A549 (cell line): ENCODE measurements around the gene AKAP8L. TPM values are rescaled to one million over a fixed set of nuclear protein-coding genes. Genes with fewer than 3 reads are reported as not detected.

ENCODE experiments used
- ATAC-seq, 2 experiments: fragments of 200-7000 bp in 1 of 2; fragments of >200 bp in 1 of 2; cut with Nextera tagmentation in 1 of 2; cut with Tn5 transposase in 1 of 2; 3 replicates each; pipeline versions ENCODE4 v1.8.0 to v1.9.1; 2018 to 2020; ENCODE audit warnings: mild to moderate bottlenecking in 1 of 2, moderate library complexity in 1 of 2
- CTCF ChIA-PET: fragments of 300-600 bp; sonication (Branson Sonifier 250); formaldehyde crosslinking; extraction: SDS; loops from one replicate; lab custom pipeline; 2021; ENCODE audit warnings: antibody characterized with exemption, inconsistent platforms; lab: Yijun Ruan, JAX
- POLR2A ChIA-PET: fragments of 350-600 bp; formaldehyde crosslinking; extraction: SDS; loops from one replicate; lab custom pipeline; 2021; ENCODE audit warnings: antibody characterized with exemption, inconsistent platforms; lab: Yijun Ruan, JAX
- DNase-seq, 2 experiments: peaks; one replicate each; pipeline versions ENCODE4 v3.0.0 to v3.0.0-alpha.2; 2011 to 2016; ENCODE audit warnings: low read depth in 1 of 2, low spot score in 1 of 2
- FAIRE-seq: peaks from 2 replicates; lab custom pipeline; 2011; peaks lifted over from hg19 to GRCh38; lab: Jason Lieb, UNC
- H3K27ac ChIP-seq, 2 experiments: fragments of >200 bp; sonication (Bioruptor Twin); formaldehyde crosslinking; 3 replicates each; pipeline ENCODE4 v1.5.1; 2016 to 2017
- H3K4me1 ChIP-seq: fragments of >200 bp; sonication (Bioruptor Twin); formaldehyde crosslinking; 3 replicates; pipeline ENCODE4 v1.6.1; 2016
- H3K4me2 ChIP-seq: fragments of >200 bp; sonication (Bioruptor Twin); formaldehyde crosslinking; 3 replicates; pipeline ENCODE4 v1.6.1; 2016
- H3K4me3 ChIP-seq: fragments of >200 bp; sonication (Bioruptor Twin); formaldehyde crosslinking; 3 replicates; pipeline ENCODE4 v1.5.1; 2016
- H3K9me3 ChIP-seq: fragments of >200 bp; sonication (Bioruptor Twin); formaldehyde crosslinking; 3 replicates; pipeline ENCODE4 v1.6.1; 2016
- ATOH8 ChIP-seq: fragments of 250-450 bp; sonication (Bioruptor Pico); IDR thresholded peaks from 2 replicates; pipeline ENCODE4 v1.5.0; 2020; ENCODE audit warnings: low read depth, mild to moderate bottlenecking, moderate library complexity
- BHLHE40 ChIP-seq: IDR thresholded peaks from 2 replicates; pipeline ENCODE4 v1.6.1; 2012; ENCODE audit warnings: low read depth, low read length, inconsistent platforms
- CBX2 ChIP-seq: fragments of 200-600 bp; sonication (generic); IDR thresholded peaks from 2 replicates; pipeline ENCODE4 v1.6.1; 2016; ENCODE audit warnings: low read depth, mild to moderate bottlenecking, borderline replicate concordance
- CBX8 ChIP-seq: fragments of 200-600 bp; sonication (generic); IDR thresholded peaks from 2 replicates; pipeline ENCODE4 v1.6.1; 2016
- EHMT2 ChIP-seq: fragments of 200-600 bp; sonication (generic); IDR thresholded peaks from 2 replicates; pipeline ENCODE4 v1.6.1; 2016; ENCODE audit warnings: antibody characterized with exemption, low read depth, mild to moderate bottlenecking, moderate library complexity
- HMGXB4 ChIP-seq: fragments of 250-450 bp; sonication (Bioruptor Pico); IDR thresholded peaks from 2 replicates; pipeline ENCODE4 v1.5.0; 2021; ENCODE audit warnings: mild to moderate bottlenecking, moderate library complexity, borderline replicate concordance
- HOXB5 ChIP-seq: fragments of 250-450 bp; sonication (Bioruptor Pico); IDR thresholded peaks from 2 replicates; pipeline ENCODE4 v1.5.0; 2020; ENCODE audit warnings: mild to moderate bottlenecking, moderate library complexity
- JUN ChIP-seq, 2 experiments: fragments of >200 bp; sonication (Bioruptor Twin); formaldehyde crosslinking; IDR thresholded peaks; 2 replicates in 1 of 2; 3 replicates in 1 of 2; pipeline ENCODE4 v1.6.1; 2016 to 2017
- KDM1A ChIP-seq: fragments of 200-600 bp; sonication (generic); IDR thresholded peaks from 2 replicates; pipeline ENCODE4 v1.6.1; 2016; ENCODE audit warnings: low read depth, mild to moderate bottlenecking
- MYC ChIP-seq: IDR thresholded peaks from 2 replicates; pipeline ENCODE4 v1.6.1; 2012; ENCODE audit warnings: mild to moderate bottlenecking, inconsistent platforms, low read length, improper control_type of control experiment, borderline replicate concordance
- NFE2L2 ChIP-seq: fragments of 150-350 bp; conservative IDR thresholded peaks from 2 replicates; pipeline ENCODE4 v1.6.1; 2014; ENCODE audit warnings: low read length
- PHF8 ChIP-seq: fragments of 200-600 bp; sonication (generic); IDR thresholded peaks from 2 replicates; pipeline ENCODE4 v1.6.1; 2016; ENCODE audit warnings: low read depth, mild to moderate bottlenecking, antibody characterized with exemption, moderate library complexity, borderline replicate concordance
- POLR2AphosphoS2 ChIP-seq: conservative IDR thresholded peaks from 2 replicates; pipeline ENCODE4 v1.6.1; 2012; ENCODE audit warnings: low read length, improper control_type of control experiment, inconsistent platforms
- RARB ChIP-seq: fragments of 250-450 bp; sonication (Bioruptor Pico); IDR thresholded peaks from 2 replicates; pipeline ENCODE4 v1.8.0; 2021; ENCODE audit warnings: mild to moderate bottlenecking, moderate library complexity
- REST ChIP-seq: fragments of 200-600 bp; sonication (generic); IDR thresholded peaks from 2 replicates; pipeline ENCODE4 v1.6.1; 2016; ENCODE audit warnings: antibody characterized with exemption, mild to moderate bottlenecking, moderate library complexity
- RFX5 ChIP-seq: fragments of 450-650 bp; IDR thresholded peaks from 2 replicates; pipeline ENCODE4 v1.7.1; 2014; ENCODE audit warnings: antibody characterized with exemption, mild to moderate bottlenecking, moderate library complexity
- SMC3 ChIP-seq: fragments of >200 bp; sonication (Bioruptor Twin); formaldehyde crosslinking; IDR thresholded peaks from 3 replicates; pipeline ENCODE4 v1.6.1; 2018; ENCODE audit warnings: inconsistent platforms
- USF2 ChIP-seq: fragments of 450-650 bp; IDR thresholded peaks from 2 replicates; pipeline ENCODE4 v1.6.1; 2014; ENCODE audit warnings: antibody characterized with exemption
- ZC3H11A ChIP-seq: fragments of 450-650 bp; IDR thresholded peaks from 2 replicates; pipeline ENCODE4 v1.6.1; 2014; ENCODE audit warnings: antibody characterized with exemption, mild to moderate bottlenecking
- ZNF302 ChIP-seq: fragments of 250-450 bp; sonication (Bioruptor Pico); IDR thresholded peaks from 2 replicates; pipeline ENCODE4 v1.9.0; 2021; ENCODE audit warnings: inconsistent platforms, mild to moderate bottlenecking, moderate library complexity
- ZSCAN20 ChIP-seq: fragments of 250-450 bp; sonication (Bioruptor Pico); IDR thresholded peaks from 2 replicates; pipeline ENCODE4 v1.8.0; 2022; ENCODE audit warnings: mild to moderate bottlenecking, moderate library complexity
- WGBS: methylation state at CpG from one replicate; pipeline ENCODE4 v1.1.6; 2017; ENCODE audit errors: missing lambda C conversion rate; 5-methylcytosine and 5-hydroxymethylcytosine counted together
- polyA plus RNA-seq, 4 experiments: library from polyadenylated mRNA; depleted of rRNA in 3 of 4; stranded (reverse); fragments of >200 nt; fragmentation: RNase III in 1 of 4; extraction: RNeasy Plus Mini Kit Qiagen cat#74134 plus additional on column Dnase treatment in 1 of 4; gene quantifications; 2 replicates in 3 of 4; 3 replicates in 1 of 4; pipeline ENCODE4 v1.2.3, GENCODE V29; 2011 to 2017

The AKAP8L gene
- polyA plus RNA-seq, 2 of the 4 experiments (the other 2 are of a cell fraction) = 28.4 to 42.9 TPM

GRCh38 chr19:15444505-15445226 is 25.9 kb upstream of the AKAP8L start (continued):
- TF ChIP-seq HMGXB4 (CRISPR knock-in tag) = no peak
- no peak for TF ChIP-seq PHF8
- TF ChIP-seq ZNF302 (CRISPR knock-in tag) = no peak
- no peak for TF ChIP-seq JUN (IDR thresholded peaks at IDR 0.05)
- TF ChIP-seq RARB (CRISPR knock-in tag) = no peak
- no peak for TF ChIP-seq USF2

GRCh38 chr19:15443838-15444237 is 25.1 kb upstream of the AKAP8L start:
- no peak for TF ChIP-seq NFE2L2
- TF ChIP-seq SMC3 = no peak
- TF ChIP-seq ATOH8 (CRISPR knock-in tag) = no peak
- TF ChIP-seq CBX8 = no peak
- no peak for TF ChIP-seq USF2
- no peak for TF ChIP-seq BHLHE40
- no peak for TF ChIP-seq MYC
- TF ChIP-seq ZNF302 (CRISPR knock-in tag) = no peak
- no peak for TF ChIP-seq CBX2
- TF ChIP-seq PHF8 = no peak
- TF ChIP-seq HOXB5 = no peak
- no peak for TF ChIP-seq POLR2AphosphoS2
- TF ChIP-seq RFX5 = no peak
- no peak for TF ChIP-seq EHMT2
- no peak for TF ChIP-seq KDM1A
- no peak for TF ChIP-seq REST
- no peak for TF ChIP-seq ZC3H11A
- TF ChIP-seq ZSCAN20 (CRISPR knock-in tag) = no peak
- H3K4me1 ChIP-seq = 0 out of 3 replicates have a peak, but pooled peaks cover 5% of the 10 kb centered on the region
- ChIA-PET POLR2A (no interaction called here), CTCF (no interaction called here)
- H3K4me2 ChIP-seq = no peak overlapping the region
- no peaks in the 10 kb centered on the region for H3K9me3 ChIP-seq
- ATAC-seq = no peak
- H3K4me3 ChIP-seq = no peak overlapping the region
- H3K27ac ChIP-seq = no peak overlapping the region
- no peak for FAIRE-seq
- DNase-seq = no peak
- WGBS = 82% methylated on average over 6 of the region's 10 CpGs
